Endothelial cell of umbilical vein (primary cell): ENCODE data around the gene JAKMIP1. TPM values are rescaled to one million over a fixed set of nuclear protein-coding genes. Genes with fewer than 3 reads are reported as not detected.

Experiments used
- BruUV-seq: library from RNA; stranded (reverse); fragments of 400-500 nt; replicated peaks from 2 replicates; lab custom pipeline; 2021; lab: Mats Ljungman, UMichigan
- CTCF ChIA-PET: fragments of 300-600, 350-600 bp; sonication (Branson Sonifier 250); formaldehyde crosslinking; loops from one replicate; lab custom pipeline; 2021; ENCODE audit warnings: antibody characterized with exemption, inconsistent platforms; lab: Charles Lee
- POLR2A ChIA-PET: fragments of 300-600, 350-600 bp; sonication (Branson Sonifier 250); formaldehyde crosslinking; loops from one replicate; lab custom pipeline; 2021; ENCODE audit warnings: antibody characterized with exemption, inconsistent platforms; lab: Charles Lee
- DNase-seq: peaks from one replicate; pipeline ENCODE4 v3.0.0-alpha.2; 2011; ENCODE audit warnings: low read depth, low spot score
- FAIRE-seq: peaks from 2 replicates; lab custom pipeline; 2011; peaks lifted over from hg19 to GRCh38; lab: Jason Lieb, UNC
- H2AFZ ChIP-seq: 2 replicates; pipeline ENCODE4 v1.6.0; 2012; ENCODE audit warnings: low read depth, low read length, control low read depth, inconsistent platforms
- H3K27ac ChIP-seq: 2 replicates; pipeline ENCODE4 v1.5.1; 2011; ENCODE audit warnings: low read depth, mild to moderate bottlenecking, control low read depth, low read length, moderate library complexity; ENCODE audit not compliant: insufficient read depth
- H3K27me3 ChIP-seq, 2 experiments: 2 replicates each; pipeline versions ENCODE4 v1.6.0 to v1.6.1; 2011; ENCODE audit warnings: low read length in 2 of 2, mixed read lengths in 1 of 2; ENCODE audit not compliant: control insufficient read depth in 2 of 2, insufficient read depth in 2 of 2
- H3K36me3 ChIP-seq, 2 experiments: 2 replicates in 1 of 2; 3 replicates in 1 of 2; pipeline ENCODE4 v1.5.1; 2011; ENCODE audit warnings: low read length in 2 of 2, mild to moderate bottlenecking in 1 of 2, moderate library complexity in 1 of 2; ENCODE audit not compliant: control insufficient read depth in 2 of 2, insufficient read depth in 2 of 2; ENCODE audit errors: extremely low read depth in 1 of 2
- H3K4me1 ChIP-seq: 3 replicates; pipeline ENCODE4 v1.5.1; 2011; ENCODE audit warnings: mild to moderate bottlenecking, low read length; ENCODE audit not compliant: control insufficient read depth, insufficient read depth; ENCODE audit errors: extremely low read depth
- H3K4me2 ChIP-seq: 2 replicates; pipeline ENCODE4 v1.6.1; 2011; ENCODE audit warnings: low read length, control low read depth, mixed read lengths; ENCODE audit not compliant: insufficient read depth
- H3K4me3 ChIP-seq, 3 experiments: fragments of 200-600 bp in 1 of 3; sonication (generic), shearing (Covaris generic) in 1 of 3; replicated peaks in 1 of 3; 2 replicates each; pipeline ENCODE4 v1.5.1; 2011 to 2016; ENCODE audit warnings: control low read depth in 3 of 3, low read length in 3 of 3, mild to moderate bottlenecking in 2 of 3, inconsistent platforms in 1 of 3, low read depth in 1 of 3, moderate library complexity in 1 of 3; ENCODE audit not compliant: insufficient read depth in 1 of 3
- H3K79me2 ChIP-seq: 2 replicates; pipeline ENCODE4 v1.6.0; 2012; ENCODE audit warnings: low read length, inconsistent platforms; ENCODE audit not compliant: control insufficient read depth, insufficient read depth
- H3K9ac ChIP-seq: replicated peaks from 2 replicates; pipeline ENCODE3; 2011; ENCODE audit warnings: low read length, control low read depth; ENCODE audit not compliant: insufficient read depth; ENCODE audit errors: extremely low read depth
- H3K9me1 ChIP-seq: replicated peaks from 3 replicates; pipeline ENCODE4 v1.6.0; 2011; ENCODE audit warnings: mild to moderate bottlenecking, low read length; ENCODE audit not compliant: control insufficient read depth, insufficient read depth; ENCODE audit errors: extremely low read depth
- H3K9me3 ChIP-seq: replicated peaks from 2 replicates; pipeline ENCODE4 v1.5.1; 2012; ENCODE audit warnings: low read length, inconsistent platforms; ENCODE audit not compliant: control insufficient read depth, insufficient read depth
- H4K20me1 ChIP-seq: replicated peaks from 2 replicates; pipeline ENCODE3; 2011; ENCODE audit warnings: mild to moderate bottlenecking, low read length; ENCODE audit not compliant: control insufficient read depth, insufficient read depth; ENCODE audit errors: extremely low read depth
- EZH2 ChIP-seq: IDR thresholded peaks from 2 replicates; pipeline ENCODE4 v1.6.1; 2012; ENCODE audit warnings: borderline replicate concordance, low read depth, mild to moderate bottlenecking, moderate library complexity, low read length, inconsistent platforms; ENCODE audit not compliant: severe bottlenecking
- FOS ChIP-seq: IDR thresholded peaks from 2 replicates; pipeline ENCODE4 v1.6.1; 2011; ENCODE audit warnings: mild to moderate bottlenecking, low read length, moderate library complexity, borderline replicate concordance; ENCODE audit not compliant: insufficient read depth
- MYC ChIP-seq: IDR thresholded peaks from one replicate; pipeline ENCODE4 v1.6.1; 2011; ENCODE audit warnings: mild to moderate bottlenecking, low read depth, low read length
- POLR2A ChIP-seq: IDR thresholded peaks from 2 replicates; pipeline ENCODE4 v1.6.1; 2012; ENCODE audit warnings: low read depth, mild to moderate bottlenecking, control low read depth, low read length
- dilution Hi-C: fragments of 300-500 bp; cut with MboI; formaldehyde crosslinking; loops from one replicate; pipeline ENCODE4 v1.15.0; 2019; ENCODE audit warnings: low sequenced_read_pairs; ENCODE audit not compliant: extremely low pct_ligation_motif_present
- intact Hi-C: fragments of 100-400 bp; cut with micrococcal nuclease; formaldehyde crosslinking; loops from one replicate; pipeline ENCODE4 v1.10.0; 2022
- polyA plus RNA-seq, 4 experiments: library from polyadenylated mRNA; depleted of rRNA in 3 of 4; stranded (reverse) in 3 of 4; unstranded in 1 of 4; fragments of >200 nt; gene quantifications; 2 replicates each; pipeline versions ENCODE4 v1.2.1 to v1.2.3, GENCODE V29; 2011 to 2012; ENCODE audit warnings: missing spikeins in 1 of 4
- total RNA-seq: library from RNA; stranded (reverse); gene quantifications from 2 replicates; pipeline ENCODE4 v1.2.3, GENCODE V29; 2021

JAKMIP1 gene
- total and polyA plus RNA-seq, 2 donors (not counting 3 experiments of a cell fraction or from before 2014, with no cell fraction given) = not detected

DNA sequence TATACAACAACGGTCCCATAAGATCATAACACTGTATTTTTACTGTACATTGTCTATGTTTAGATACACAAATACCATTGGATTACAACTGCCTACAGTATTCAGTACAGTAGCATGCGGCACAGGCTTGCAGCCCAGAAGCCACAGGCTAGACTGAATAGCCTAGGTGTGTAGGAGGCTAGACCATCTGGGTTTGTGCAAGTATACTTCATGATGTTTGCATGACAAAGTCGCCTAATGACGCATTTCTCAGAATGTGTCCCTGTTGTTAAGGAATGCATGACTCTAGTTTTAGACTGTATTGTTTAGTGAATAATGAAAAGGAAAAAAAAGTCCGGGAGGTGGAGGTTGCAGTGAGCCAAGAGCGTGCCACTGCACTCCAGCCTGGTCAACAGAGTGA, 125.6 kb downstream of the JAKMIP1 start:
- Histone ChIP-seq H3K4me1 (no peaks in the 10 kb centered on the region), H3K4me3 (no peak overlapping the region), H3K79me2 (no peaks in the 10 kb centered on the region), H3K36me3 (no peaks in the 10 kb centered on the region), H3K9ac (no peak overlapping the region), H3K4me2 (no peak overlapping the region), H3K27me3 (no peaks in the 10 kb centered on the region), H2AFZ (no peak overlapping the region), H4K20me1 (no peaks in the 10 kb centered on the region), H3K9me1 (no peaks in the 10 kb centered on the region), H3K9me3 (no peaks in the 10 kb centered on the region), H3K27ac (no peak overlapping the region)
- dilution Hi-C loops (no loop called here), intact Hi-C loops (no loop called here)
- CTCF ChIA-PET = no interaction called here
- POLR2A ChIA-PET = no interaction called here
- FAIRE-seq (no peak), DNase-seq (no peak)
- no TSS peak for BruUV-seq
- TF ChIP-seq FOS = no peak

DNA sequence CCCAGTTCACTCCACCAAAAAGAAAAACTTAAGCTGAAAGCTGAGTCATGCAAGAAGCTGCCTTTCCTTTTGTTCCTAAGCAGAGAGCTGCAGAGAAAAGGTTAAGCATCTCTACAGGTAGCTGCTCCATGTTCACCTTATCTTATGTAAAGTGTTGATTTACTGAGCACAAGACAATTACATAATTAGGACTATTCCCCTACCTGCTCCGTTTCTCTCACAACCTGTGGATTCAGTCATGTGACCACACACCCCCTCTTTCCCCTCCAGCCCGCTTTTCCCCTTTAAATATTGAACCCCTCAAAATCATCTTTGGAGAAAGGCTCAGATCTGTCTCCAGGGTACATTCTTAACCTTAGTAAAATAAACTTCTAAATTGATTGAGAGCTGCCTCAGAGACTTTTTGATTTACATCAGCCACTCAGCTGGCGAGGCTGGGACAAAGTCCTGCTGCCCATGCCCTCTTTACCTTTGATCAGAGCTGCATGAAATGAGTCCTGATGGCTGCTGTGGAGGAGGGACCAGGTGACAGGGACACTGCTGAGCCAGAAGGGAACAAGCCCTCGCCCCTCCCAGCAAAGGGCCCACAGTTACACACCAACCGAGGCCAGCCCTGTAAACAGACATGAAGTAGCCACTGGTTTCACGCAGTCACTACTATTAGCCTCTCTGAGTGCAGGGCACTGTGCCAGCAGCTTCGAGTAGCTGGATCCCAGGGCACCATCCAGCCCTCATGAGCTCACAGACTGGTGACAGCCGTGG, 128.2 kb downstream of the JAKMIP1 start:
- Histone ChIP-seq H3K9me3 (no peaks in the 10 kb centered on the region), H3K27me3 (no peaks in the 10 kb centered on the region), H3K79me2 (no peaks in the 10 kb centered on the region), H3K4me2 (no peak overlapping the region), H3K4me3 (no peak overlapping the region), H3K27ac (no peak overlapping the region), H3K36me3 (no peaks in the 10 kb centered on the region), H3K4me1 (no peaks in the 10 kb centered on the region), H2AFZ (no peak overlapping the region), H3K9ac (no peak overlapping the region), H4K20me1 (no peaks in the 10 kb centered on the region), H3K9me1 (no peaks in the 10 kb centered on the region)
- TF ChIP-seq POLR2A (no peak), MYC (no peak), EZH2 (no peak)
- dilution Hi-C loops (no loop called here), intact Hi-C loops (no loop called here)
- FAIRE-seq = no peak
- CTCF ChIA-PET = no interaction called here
- no peak for DNase-seq
- POLR2A ChIA-PET = no interaction called here
- BruUV-seq = no TSS peak
